ENCODE data around the gene RABEP1.

Gene RABEP1

GRCh38 chr17:5304636-5305035 lies 22.6 kb downstream of the RABEP1 start:
- Histone ChIP-seq H4K91ac (ENCODE audit: low read depth, low read length, poor library complexity) (no peak overlapping the region), H3K14ac (ENCODE audit: low read length) (no peak overlapping the region), H2BK120ac (ENCODE audit: low read depth, low read length) (no peak overlapping the region), H3K4me3 (ENCODE audit: low read length in 2 of 2) (no peak overlapping the region), H3K9ac (ENCODE audit: low read depth, low read length, poor library complexity) (no peak overlapping the region), H2BK5ac (ENCODE audit: low read length) (no peak overlapping the region), H3K4me2 (ENCODE audit: insufficient read depth, low read length, poor library complexity, severe bottlenecking) (no peak overlapping the region), H3K79me1 (ENCODE audit: low read depth, low read length) (peaks cover 2% of the 10 kb centered on the region), H3K36me3 (replicated peaks in 1 of 2; ENCODE audit: control insufficient read depth in 2 of 2, insufficient read depth in 2 of 2, low read length in 2 of 2) (peaks cover 0 to 24% of the 10 kb centered on the region in 2 donors), H3K9me3 (replicated peaks in 1 of 2; ENCODE audit: control insufficient read depth in 2 of 2, insufficient read depth in 1 of 2, low read depth in 1 of 2, low read length in 2 of 2) (no peaks in the 10 kb centered on the region), H3K27ac (replicated peaks; ENCODE audit: low read length) (no peak overlapping the region), H2AK5ac (ENCODE audit: low read depth, low read length) (no peak overlapping the region), H3K27me3 (ENCODE audit: control insufficient read depth in 3 of 3, insufficient read depth in 3 of 3, low read depth in 1 of 3, low read length in 3 of 3) (no peaks in the 10 kb centered on the region), H2BK15ac (ENCODE audit: low read length) (no peak overlapping the region), H3K18ac (ENCODE audit: low read length) (no peak overlapping the region), H3K4me1 (ENCODE audit: control insufficient read depth in 2 of 2, insufficient read depth in 1 of 2, low read depth in 1 of 2, low read length in 2 of 2) (no peaks in the 10 kb centered on the region), H3K4ac (ENCODE audit: low read length) (no peak overlapping the region), H4K8ac (ENCODE audit: low read depth, low read length) (no peak overlapping the region), H3K23ac (ENCODE audit: low read depth, low read length, poor library complexity) (no peak overlapping the region), H2BK12ac (ENCODE audit: low read length) (no peak overlapping the region), H2AFZ (ENCODE audit: low read length) (no peak overlapping the region)
- no peak for DNase-seq (ENCODE audit: low spot score)
- no CpG with 5 or more reads among the region's 1 CpG for WGBS, 2 donors (ENCODE audit: extremely low coverage in 2 of 2, insufficient read length in 2 of 2, insufficient replicate concordance in 1 of 2)

DNA sequence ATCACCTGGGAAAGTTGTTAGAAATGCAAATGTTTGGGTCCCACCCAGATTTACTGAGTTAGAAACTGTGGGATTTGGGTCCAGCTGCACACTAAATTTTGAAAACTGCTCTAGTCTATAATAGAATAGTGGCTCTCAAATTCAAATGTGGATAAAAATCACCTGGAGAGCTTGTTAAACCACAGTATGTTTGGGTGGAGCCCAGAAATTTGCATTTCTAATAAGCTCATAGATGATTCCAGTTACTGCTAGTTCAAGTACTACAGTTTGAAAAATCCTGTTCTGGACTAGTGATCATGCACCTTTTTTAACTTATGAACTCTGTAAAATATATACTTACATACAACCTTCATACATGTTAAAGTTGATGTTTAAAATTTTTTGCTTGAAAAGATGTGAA lies 27.8 kb downstream of the RABEP1 start:
- H3K36me3 ChIP-seq (replicated peaks in 1 of 2; ENCODE audit: control insufficient read depth in 2 of 2, insufficient read depth in 2 of 2, low read length in 2 of 2), result peaks cover 2 to 35% of the 10 kb centered on the region in 2 donors

DNA sequence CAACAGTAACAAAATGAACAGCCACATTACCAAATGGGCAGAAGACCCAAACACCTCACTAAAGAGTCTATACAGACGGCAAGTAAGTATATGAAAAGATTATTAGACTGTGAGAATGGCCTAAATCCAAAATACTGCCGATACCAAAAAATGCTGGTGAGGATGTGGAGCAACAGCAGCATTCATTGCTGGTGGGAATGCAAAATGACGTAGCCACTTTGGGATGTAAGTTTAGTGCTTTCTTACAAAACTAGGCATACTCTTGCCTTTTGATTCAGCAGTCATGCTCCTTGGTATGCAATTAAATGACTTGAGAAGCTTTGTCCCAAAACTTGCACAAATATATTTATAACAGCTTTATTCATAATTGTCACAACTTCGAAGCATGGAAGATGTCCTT lies 43.8 kb downstream of the RABEP1 start:
- H2BK5ac ChIP-seq (ENCODE audit: low read length), result no peak overlapping the region
- no peak overlapping the region for H2AK5ac ChIP-seq (ENCODE audit: low read depth, low read length)
- no peak overlapping the region for H3K4me3 ChIP-seq (ENCODE audit: low read length in 2 of 2)
- WGBS, 2 donors (ENCODE audit: extremely low coverage in 2 of 2, insufficient read length in 2 of 2, insufficient replicate concordance in 1 of 2), result no CpG with 5 or more reads among the region's 4 CpGs
- H3K9ac ChIP-seq (ENCODE audit: low read depth, low read length, poor library complexity), result no peak overlapping the region
- no peak overlapping the region for H2BK12ac ChIP-seq (ENCODE audit: low read length)
- no peak overlapping the region for H3K18ac ChIP-seq (ENCODE audit: low read length)
- H2AFZ ChIP-seq (ENCODE audit: low read length), result no peak overlapping the region
- no peak for DNase-seq (ENCODE audit: low spot score)
- H3K79me1 ChIP-seq (ENCODE audit: low read depth, low read length), result peaks cover 1% of the 10 kb centered on the region
- peaks cover 0 to 8% of the 10 kb centered on the region in 2 donors for H3K9me3 ChIP-seq (replicated peaks in 1 of 2; ENCODE audit: control insufficient read depth in 2 of 2, insufficient read depth in 1 of 2, low read depth in 1 of 2, low read length in 2 of 2)
- H3K23ac ChIP-seq (ENCODE audit: low read depth, low read length, poor library complexity), result no peak overlapping the region
- no peak overlapping the region for H4K8ac ChIP-seq (ENCODE audit: low read depth, low read length)
- no peak overlapping the region for H4K91ac ChIP-seq (ENCODE audit: low read depth, low read length, poor library complexity)
- no peak overlapping the region for H2BK15ac ChIP-seq (ENCODE audit: low read length)
- peaks cover 1 to 6% of the 10 kb centered on the region in 2 donors for H3K36me3 ChIP-seq (replicated peaks in 1 of 2; ENCODE audit: control insufficient read depth in 2 of 2, insufficient read depth in 2 of 2, low read length in 2 of 2)
- no peak overlapping the region for H3K27ac ChIP-seq (replicated peaks; ENCODE audit: low read length)
- no peaks in the 10 kb centered on the region for H3K4me1 ChIP-seq (ENCODE audit: control insufficient read depth in 2 of 2, insufficient read depth in 1 of 2, low read depth in 1 of 2, low read length in 2 of 2)
- no peaks in the 10 kb centered on the region for H3K27me3 ChIP-seq (ENCODE audit: control insufficient read depth in 3 of 3, insufficient read depth in 3 of 3, low read depth in 1 of 3, low read length in 3 of 3)
- no peak overlapping the region for H3K14ac ChIP-seq (ENCODE audit: low read length)
- no peak overlapping the region for H2BK120ac ChIP-seq (ENCODE audit: low read depth, low read length)
- H3K4me2 ChIP-seq (ENCODE audit: insufficient read depth, low read length, poor library complexity, severe bottlenecking), result no peak overlapping the region
- no peak overlapping the region for H3K4ac ChIP-seq (ENCODE audit: low read length)

More for the DNA sequence above, 27.8 kb downstream of the RABEP1 start:
- Histone ChIP-seq H3K4me2 (ENCODE audit: insufficient read depth, low read length, poor library complexity, severe bottlenecking) (no peak overlapping the region), H2BK5ac (ENCODE audit: low read length) (no peak overlapping the region), H4K91ac (ENCODE audit: low read depth, low read length, poor library complexity) (no peak overlapping the region), H2AFZ (ENCODE audit: low read length) (no peak overlapping the region), H3K4ac (ENCODE audit: low read length) (no peak overlapping the region), H3K18ac (ENCODE audit: low read length) (no peak overlapping the region), H3K23ac (ENCODE audit: low read depth, low read length, poor library complexity) (no peak overlapping the region), H2AK5ac (ENCODE audit: low read depth, low read length) (no peak overlapping the region), H3K79me1 (ENCODE audit: low read depth, low read length) (peaks cover 3% of the 10 kb centered on the region), H3K14ac (ENCODE audit: low read length) (no peak overlapping the region), H3K27me3 (ENCODE audit: control insufficient read depth in 3 of 3, insufficient read depth in 3 of 3, low read depth in 1 of 3, low read length in 3 of 3) (no peaks in the 10 kb centered on the region), H3K9me3 (replicated peaks in 1 of 2; ENCODE audit: control insufficient read depth in 2 of 2, insufficient read depth in 1 of 2, low read depth in 1 of 2, low read length in 2 of 2) (no peaks in the 10 kb centered on the region), H3K4me1 (ENCODE audit: control insufficient read depth in 2 of 2, insufficient read depth in 1 of 2, low read depth in 1 of 2, low read length in 2 of 2) (no peaks in the 10 kb centered on the region), H4K8ac (ENCODE audit: low read depth, low read length) (no peak overlapping the region), H2BK15ac (ENCODE audit: low read length) (no peak overlapping the region), H2BK12ac (ENCODE audit: low read length) (no peak overlapping the region), H3K27ac (replicated peaks; ENCODE audit: low read length) (no peak overlapping the region), H3K4me3 (ENCODE audit: low read length in 2 of 2) (no peak overlapping the region), H2BK120ac (ENCODE audit: low read depth, low read length) (no peak overlapping the region), H3K9ac (ENCODE audit: low read depth, low read length, poor library complexity) (no peak overlapping the region)
- no peak for DNase-seq (ENCODE audit: low spot score)

GRCh38 chr17:5329784-5330557 lies 47.9 kb downstream of the RABEP1 start:
- H3K79me1 ChIP-seq (ENCODE audit: low read depth, low read length), result peaks cover 1% of the 10 kb centered on the region
- H3K4me3 ChIP-seq (ENCODE audit: low read length in 2 of 2), result no peak overlapping the region
- H3K18ac ChIP-seq (ENCODE audit: low read length), result no peak overlapping the region
- H3K36me3 ChIP-seq (replicated peaks in 1 of 2; ENCODE audit: control insufficient read depth in 2 of 2, insufficient read depth in 2 of 2, low read length in 2 of 2), result peaks cover 6 to 31% of the 10 kb centered on the region in 2 donors
- no peaks in the 10 kb centered on the region for H3K9me3 ChIP-seq (replicated peaks in 1 of 2; ENCODE audit: control insufficient read depth in 2 of 2, insufficient read depth in 1 of 2, low read depth in 1 of 2, low read length in 2 of 2)
- H2BK120ac ChIP-seq (ENCODE audit: low read depth, low read length), result no peak overlapping the region
- H4K8ac ChIP-seq (ENCODE audit: low read depth, low read length), result no peak overlapping the region
- no peaks in the 10 kb centered on the region for H3K4me1 ChIP-seq (ENCODE audit: control insufficient read depth in 2 of 2, insufficient read depth in 1 of 2, low read depth in 1 of 2, low read length in 2 of 2)
- no peak overlapping the region for H2AK5ac ChIP-seq (ENCODE audit: low read depth, low read length)
- H3K4ac ChIP-seq (ENCODE audit: low read length), result no peak overlapping the region
- no peak overlapping the region for H4K91ac ChIP-seq (ENCODE audit: low read depth, low read length, poor library complexity)
- no CpG with 5 or more reads among the region's 2 CpGs for WGBS, 2 donors (ENCODE audit: extremely low coverage in 2 of 2, insufficient read length in 2 of 2, insufficient replicate concordance in 1 of 2)
- no peak overlapping the region for H3K9ac ChIP-seq (ENCODE audit: low read depth, low read length, poor library complexity)
- no peak overlapping the region for H3K14ac ChIP-seq (ENCODE audit: low read length)
- DNase-seq (ENCODE audit: low spot score), result no peak
- no peak overlapping the region for H2BK12ac ChIP-seq (ENCODE audit: low read length)
- H3K23ac ChIP-seq (ENCODE audit: low read depth, low read length, poor library complexity), result no peak overlapping the region
- no peak overlapping the region for H2BK5ac ChIP-seq (ENCODE audit: low read length)
- no peaks in the 10 kb centered on the region for H3K27me3 ChIP-seq (ENCODE audit: control insufficient read depth in 3 of 3, insufficient read depth in 3 of 3, low read depth in 1 of 3, low read length in 3 of 3)
- H2BK15ac ChIP-seq (ENCODE audit: low read length), result no peak overlapping the region
- H2AFZ ChIP-seq (ENCODE audit: low read length), result no peak overlapping the region
- no peak overlapping the region for H3K4me2 ChIP-seq (ENCODE audit: insufficient read depth, low read length, poor library complexity, severe bottlenecking)
- no peak overlapping the region for H3K27ac ChIP-seq (replicated peaks; ENCODE audit: low read length)

All from neuronal stem cell (in vitro differentiated cells).